Keratinocyte (primary cell): ENCODE data around the gene LTB4R.

Experiments
- CTCF ChIP-seq, 3 experiments: IDR thresholded peaks in 1 of 3; conservative IDR thresholded peaks in 1 of 3; optimal IDR thresholded peaks in 1 of 3; 2 replicates in 2 of 3; 3 replicates in 1 of 3; pipeline versions ENCODE3 to v1.5.1; 2011; ENCODE audit warnings: low read length in 3 of 3, mild to moderate bottlenecking in 3 of 3, moderate library complexity in 2 of 3, control low read depth in 1 of 3, inconsistent platforms in 1 of 3; ENCODE audit not compliant: insufficient read depth in 2 of 3; ENCODE audit errors: extremely low read depth in 1 of 3
- EZH2 ChIP-seq: IDR thresholded peaks from one replicate; pipeline ENCODE4 v1.6.1; 2012; ENCODE audit warnings: inconsistent platforms, mild to moderate bottlenecking, low read length, moderate library complexity

- TF ChIP-seq CTCF (optimal IDR thresholded peaks at IDR 0.05 in 1 of 3, IDR thresholded peaks at IDR 0.05 in 1 of 3, conservative IDR thresholded peaks at IDR 0.05 in 1 of 3; ENCODE audit: extremely low read depth in 1 of 3, insufficient read depth in 2 of 3, low read length in 3 of 3) (no peak), EZH2 (no peak)
Observed at GRCh38 chr14:24356208-24356607, 44.9 kb downstream of the LTB4R start.
